Ecto neural progenitor cell (in vitro differentiated cells): ENCODE results near the gene GSTA1.
"Not testable (repeated sequence)": the region's sequence is repeated elsewhere in the genome, so short reads cannot be mapped to it uniquely, and the experiment has no call there.

Experiments
- DNase-seq: peaks from one replicate; pipeline ENCODE4 v3.0.0-alpha.2; 2018; ENCODE audit warnings: low spot score

GSTA1 gene

GRCh38 chr6:52808660-52809059 lies 5.0 kb upstream of the GSTA1 start:
- no peak for DNase-seq

- no peak for DNase-seq
Measured at GRCh38 chr6:52802806-52803205, 810 bp downstream of the GSTA1 start.

- no peak for DNase-seq
Measured at GRCh38 chr6:52801188-52801841, 2.3 kb downstream of the GSTA1 start.

- DNase-seq: not testable (repeated sequence)
Measured at GRCh38 chr6:52799272-52799671, 4.3 kb downstream of the GSTA1 start.

GRCh38 chr6:52794366-52794765 lies 9.2 kb downstream of the GSTA1 start:
- not testable (repeated sequence) for DNase-seq

GRCh38 chr6:52790861-52791260 lies 12.8 kb downstream of the GSTA1 start:
- no peak for DNase-seq

GRCh38 chr6:52789658-52790057 lies 14.0 kb downstream of the GSTA1 start:
- DNase-seq: not testable (repeated sequence)

- no peak for DNase-seq
Measured at GRCh38 chr6:52788478-52788877, 15.1 kb downstream of the GSTA1 start.

GRCh38 chr6:52787917-52788316 lies 15.7 kb downstream of the GSTA1 start:
- DNase-seq: no peak

GRCh38 chr6:52786249-52786956 lies 17.2 kb downstream of the GSTA1 start:
- DNase-seq: no peak

- not testable (repeated sequence) for DNase-seq
Measured at GRCh38 chr6:52782696-52783274, 20.8 kb downstream of the GSTA1 start.

- DNase-seq: not testable (repeated sequence)
Measured at GRCh38 chr6:52782209-52782608, 21.4 kb downstream of the GSTA1 start.

- DNase-seq: no peak
Measured at GRCh38 chr6:52779237-52779636, 24.4 kb downstream of the GSTA1 start.

- DNase-seq: not testable (repeated sequence)
Measured at GRCh38 chr6:52776711-52777351, 26.8 kb downstream of the GSTA1 start.

GRCh38 chr6:52769399-52769798 lies 34.2 kb downstream of the GSTA1 start:
- DNase-seq: not testable (repeated sequence)

- DNase-seq: not testable (repeated sequence)
Measured at GRCh38 chr6:52767658-52768057, 36.0 kb downstream of the GSTA1 start.

GRCh38 chr6:52763322-52763916 lies 40.2 kb downstream of the GSTA1 start, which contains the start of gene GSTA2:
TSS of gene GSTA2 (minus strand) at chr6:52763475. CDS start at chr6:52757947, 5,528 bp downstream.
- not testable (repeated sequence) for DNase-seq

GRCh38 chr6:52761673-52762491 lies 41.7 kb downstream of the GSTA1 start:
- DNase-seq: not testable (repeated sequence)

GRCh38 chr6:52760105-52760765 lies 43.4 kb downstream of the GSTA1 start:
- DNase-seq: no peak

- no peak for DNase-seq
Measured at GRCh38 chr6:52759085-52759484, 44.5 kb downstream of the GSTA1 start.
